ENCODE data around the gene PPP2R3B.
"Not testable (repeated sequence)": the region's sequence is repeated elsewhere in the genome, so short reads cannot be mapped to it uniquely, and the experiment has no call there.

PPP2R3B gene

GRCh38 chrX:433771-434170, 47.1 kb upstream of the PPP2R3B start:
- Histone ChIP-seq H4K20me1 (ENCODE audit: control insufficient read depth, insufficient read depth, low read depth, low read length) (no peaks in the 10 kb centered on the region), H3K27me3 (ENCODE audit: control insufficient read depth, low read length) (no peaks in the 10 kb centered on the region), H3K4me2 (ENCODE audit: low read length) (no peak overlapping the region), H3K27ac (ENCODE audit: low read depth, low read length) (no peak overlapping the region), H3K4me1 (ENCODE audit: control insufficient read depth, low read length) (no peaks in the 10 kb centered on the region), H3K9me2 (replicated peaks; ENCODE audit: control insufficient read depth, low read length) (no peaks in the 10 kb centered on the region), H3F3A (ENCODE audit: control insufficient read depth, insufficient read depth) (peaks cover 5% of the 10 kb centered on the region; the same call in 1 of the 2 replicates), H3K9me3 (ENCODE audit: control insufficient read depth, insufficient read depth, low read length) (peaks cover 3% of the 10 kb centered on the region; the same call in 1 of the 2 replicates), H3K79me2 (ENCODE audit: control insufficient read depth, low read length) (no peaks in the 10 kb centered on the region), H3K36me3 (ENCODE audit: control insufficient read depth, low read length) (no peaks in the 10 kb centered on the region), H3K4me3 (ENCODE audit: low read length) (no peak overlapping the region)
- no peak for TF ChIP-seq CTCF (IDR thresholded peaks at IDR 0.05; ENCODE audit: low read depth, low read length, poor library complexity, severe bottlenecking)
- no peak for TF ChIP-seq EZH2phosphoT487 (IDR thresholded peaks at IDR 0.05; ENCODE audit: borderline replicate concordance, low read length)

GRCh38 chrX:432666-433065, 46.0 kb upstream of the PPP2R3B start:
- not testable (repeated sequence) for H3F3A ChIP-seq (ENCODE audit: control insufficient read depth, insufficient read depth); H3K4me1 ChIP-seq (ENCODE audit: control insufficient read depth, low read length); H3K4me2 ChIP-seq (ENCODE audit: low read length); H3K9me2 ChIP-seq (replicated peaks; ENCODE audit: control insufficient read depth, low read length); H3K79me2 ChIP-seq (ENCODE audit: control insufficient read depth, low read length); H3K27ac ChIP-seq (ENCODE audit: low read depth, low read length); H3K36me3 ChIP-seq (ENCODE audit: control insufficient read depth, low read length); H3K9me3 ChIP-seq (ENCODE audit: control insufficient read depth, insufficient read depth, low read length); H4K20me1 ChIP-seq (ENCODE audit: control insufficient read depth, insufficient read depth, low read depth, low read length); H3K27me3 ChIP-seq (ENCODE audit: control insufficient read depth, low read length); H3K4me3 ChIP-seq (ENCODE audit: low read length)

GRCh38 chrX:431492-432111, 44.9 kb upstream of the PPP2R3B start:
- H3K9me3 ChIP-seq (ENCODE audit: control insufficient read depth, insufficient read depth, low read length): peaks cover 3% of the 10 kb centered on the region; the same call in 1 of the 2 replicates
- no peak overlapping the region for H3K4me3 ChIP-seq (ENCODE audit: low read length)
- no peak overlapping the region for H3K4me2 ChIP-seq (ENCODE audit: low read length)
- H3F3A ChIP-seq (ENCODE audit: control insufficient read depth, insufficient read depth): peaks cover 4% of the 10 kb centered on the region; the same call in 1 of the 2 replicates
- TF ChIP-seq CTCF (IDR thresholded peaks at IDR 0.05; ENCODE audit: low read depth, low read length, poor library complexity, severe bottlenecking): no peak
- TF ChIP-seq EZH2phosphoT487 (IDR thresholded peaks at IDR 0.05; ENCODE audit: borderline replicate concordance, low read length): no peak
- no peak overlapping the region for H3K27ac ChIP-seq (ENCODE audit: low read depth, low read length)
- H3K36me3 ChIP-seq (ENCODE audit: control insufficient read depth, low read length): no peaks in the 10 kb centered on the region
- H3K9me2 ChIP-seq (replicated peaks; ENCODE audit: control insufficient read depth, low read length): no peaks in the 10 kb centered on the region
- H4K20me1 ChIP-seq (ENCODE audit: control insufficient read depth, insufficient read depth, low read depth, low read length): no peaks in the 10 kb centered on the region
- no peaks in the 10 kb centered on the region for H3K27me3 ChIP-seq (ENCODE audit: control insufficient read depth, low read length)
- no peaks in the 10 kb centered on the region for H3K79me2 ChIP-seq (ENCODE audit: control insufficient read depth, low read length)
- H3K4me1 ChIP-seq (ENCODE audit: control insufficient read depth, low read length): no peaks in the 10 kb centered on the region

GRCh38 chrX:431056-431455, 44.3 kb upstream of the PPP2R3B start:
- no peaks in the 10 kb centered on the region for H3K9me2 ChIP-seq (replicated peaks; ENCODE audit: control insufficient read depth, low read length)
- H3K27me3 ChIP-seq (ENCODE audit: control insufficient read depth, low read length): no peaks in the 10 kb centered on the region
- no peaks in the 10 kb centered on the region for H4K20me1 ChIP-seq (ENCODE audit: control insufficient read depth, insufficient read depth, low read depth, low read length)
- H3K4me2 ChIP-seq (ENCODE audit: low read length): no peak overlapping the region
- TF ChIP-seq EZH2phosphoT487 (IDR thresholded peaks at IDR 0.05; ENCODE audit: borderline replicate concordance, low read length) (no peak), CTCF (IDR thresholded peaks at IDR 0.05; ENCODE audit: low read depth, low read length, poor library complexity, severe bottlenecking) (no peak)
- H3K79me2 ChIP-seq (ENCODE audit: control insufficient read depth, low read length): no peaks in the 10 kb centered on the region
- H3K4me3 ChIP-seq (ENCODE audit: low read length): no peak overlapping the region
- H3K36me3 ChIP-seq (ENCODE audit: control insufficient read depth, low read length): no peaks in the 10 kb centered on the region
- no peaks in the 10 kb centered on the region for H3F3A ChIP-seq (ENCODE audit: control insufficient read depth, insufficient read depth)
- no peaks in the 10 kb centered on the region for H3K9me3 ChIP-seq (ENCODE audit: control insufficient read depth, insufficient read depth, low read length)
- no peak overlapping the region for H3K27ac ChIP-seq (ENCODE audit: low read depth, low read length)
- no peaks in the 10 kb centered on the region for H3K4me1 ChIP-seq (ENCODE audit: control insufficient read depth, low read length)

Data from DOHH2 (cell line).